ENCODE data around the gene BHLHE41.

GRCh38 chr12:26124446-26125399 lies at the start of gene BHLHE41:
- no peak for TF ChIP-seq CTCF (IDR thresholded peaks at IDR 0.05; ENCODE audit: borderline replicate concordance, extremely low read depth, low read length, poor library complexity, severe bottlenecking)
- TF ChIP-seq EZH2 (IDR thresholded peaks at IDR 0.05; ENCODE audit: borderline replicate concordance, low read depth, low read length, severe bottlenecking): peak; percentile 89
